ENCODE results near the gene EPB41L4B.
A peak's percentile ranks its signal among the peaks of the same experiment; 100 is the strongest.
"Not testable (repeated sequence)": the region's sequence is repeated elsewhere in the genome, so short reads cannot be mapped to it uniquely, and the experiment has no call there.

Gene EPB41L4B

DNA sequence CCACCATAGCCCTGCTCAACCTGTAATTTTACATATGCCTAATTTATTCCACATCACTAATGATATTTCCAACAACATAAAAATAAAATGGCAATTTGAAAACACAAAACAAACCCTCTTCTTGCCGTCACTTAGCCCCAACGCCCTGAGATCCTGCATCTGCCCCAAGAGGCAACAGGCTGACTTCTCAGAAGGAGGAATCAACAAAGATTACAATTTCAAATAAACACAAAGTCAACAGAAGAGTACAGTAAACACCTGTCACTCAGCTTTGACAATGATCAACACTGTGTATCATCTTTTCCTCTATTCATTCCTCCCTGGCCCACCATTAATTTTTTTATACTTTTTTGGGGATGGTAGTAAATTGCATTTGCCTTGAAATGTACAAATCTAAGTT, 19.8 kb downstream of the EPB41L4B start:
- no peak for FAIRE-seq
- no peak for DNase-seq (ENCODE audit: low spot score)

DNA sequence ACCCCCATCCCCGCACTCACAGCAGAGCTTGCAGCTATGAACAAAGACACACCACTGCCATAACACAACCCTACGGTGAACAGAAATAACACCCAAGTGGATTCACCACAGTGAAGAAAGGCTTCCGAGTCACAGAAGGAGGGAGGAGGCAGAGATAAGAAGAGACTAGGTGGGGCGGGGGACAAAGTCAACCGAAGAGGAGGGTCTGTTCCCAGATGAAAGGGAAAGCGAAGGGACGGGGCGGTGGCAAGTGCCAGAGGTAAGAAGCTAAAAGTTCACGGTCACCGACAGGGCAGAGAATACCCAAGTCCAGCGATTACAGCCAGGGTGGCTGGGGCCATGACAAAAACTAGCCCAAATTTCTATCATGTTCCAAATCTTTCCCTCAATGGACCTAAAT, 21.0 kb downstream of the EPB41L4B start:
- no peak for FAIRE-seq
- no peak for DNase-seq (ENCODE audit: low spot score)

DNA sequence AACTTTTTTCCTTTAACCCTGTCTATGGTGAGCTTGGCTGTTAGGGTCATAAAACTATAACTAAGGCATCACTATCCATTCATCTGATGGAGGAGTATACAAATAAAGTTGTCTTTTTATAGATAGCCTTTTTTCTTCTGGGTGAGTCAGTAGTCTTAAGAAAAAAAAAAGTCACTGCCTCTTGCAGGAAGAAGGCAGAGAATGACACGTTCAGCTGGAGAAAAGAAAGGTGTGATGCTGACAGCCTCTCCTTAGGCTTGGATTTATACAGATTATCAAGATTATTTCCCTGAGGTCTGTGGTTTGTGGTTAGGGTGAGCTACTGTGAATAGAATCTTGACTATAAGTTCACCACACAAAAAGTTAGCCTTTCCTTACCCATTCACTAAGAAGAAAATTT, 23.0 kb downstream of the EPB41L4B start:
- DNase-seq (ENCODE audit: low spot score): peak; percentile 77
- FAIRE-seq: no peak

DNA sequence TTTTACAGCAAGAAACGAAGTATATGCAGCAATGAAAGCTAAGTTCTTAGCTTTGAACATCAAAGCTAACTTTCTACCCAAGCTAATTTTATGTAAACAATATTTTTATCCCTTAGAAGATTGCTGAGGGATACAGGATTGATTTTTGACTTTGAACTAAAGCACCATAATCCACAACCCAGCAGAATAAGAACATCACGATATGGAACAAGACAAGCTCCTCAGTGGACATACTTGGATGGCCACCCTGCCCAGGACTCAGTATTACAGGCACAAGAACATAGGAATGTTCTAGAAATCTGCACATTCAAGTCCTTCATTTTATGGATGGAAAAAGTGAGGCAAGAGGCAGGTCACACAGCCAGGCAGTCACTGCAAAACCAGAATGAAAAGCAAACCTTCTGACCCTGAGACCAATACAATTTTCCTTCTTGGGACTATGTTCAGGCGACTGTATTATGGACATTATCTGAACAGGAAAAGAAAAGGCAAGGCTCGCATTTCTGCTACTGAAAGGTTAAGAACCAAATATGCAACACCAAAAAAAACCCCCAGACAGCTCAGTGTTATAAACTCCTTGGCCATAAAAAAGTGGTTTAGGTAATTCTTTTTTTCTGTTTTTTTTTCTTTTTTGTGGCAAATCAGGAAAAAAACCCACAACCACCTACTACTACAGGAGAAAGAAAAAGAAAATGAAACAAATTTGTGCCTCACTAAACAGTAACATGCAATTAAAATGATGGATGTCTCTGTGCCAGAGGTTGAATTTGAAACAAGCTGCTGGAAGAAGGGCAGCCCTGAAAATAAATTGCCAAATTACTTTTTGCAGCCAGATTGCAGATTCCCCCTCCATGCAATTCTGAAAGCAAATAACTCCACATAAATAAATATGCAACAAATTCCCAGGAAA, 25.4 kb downstream of the EPB41L4B start:
- DNase-seq (ENCODE audit: low spot score): no peak
- no peak for FAIRE-seq

DNA sequence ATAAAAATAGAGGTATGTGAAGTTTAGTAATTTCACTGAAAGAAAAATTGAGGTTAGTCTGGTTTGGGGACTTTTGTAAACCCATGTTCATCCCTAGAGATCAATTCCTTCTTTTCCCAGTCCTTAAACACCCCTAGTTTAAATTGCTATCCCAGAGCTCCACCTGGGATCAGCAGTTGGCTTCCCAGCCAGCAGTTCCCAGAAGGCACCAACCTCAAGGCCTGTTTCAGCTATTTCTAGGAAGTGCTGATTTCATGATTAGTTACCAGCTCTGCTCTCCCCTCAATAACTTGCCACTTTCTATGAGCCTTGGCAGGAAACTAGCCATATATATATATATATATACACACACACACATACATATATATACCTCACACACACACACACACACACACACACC, 30.5 kb downstream of the EPB41L4B start:
- FAIRE-seq (no peak), DNase-seq (ENCODE audit: low spot score) (no peak)

DNA sequence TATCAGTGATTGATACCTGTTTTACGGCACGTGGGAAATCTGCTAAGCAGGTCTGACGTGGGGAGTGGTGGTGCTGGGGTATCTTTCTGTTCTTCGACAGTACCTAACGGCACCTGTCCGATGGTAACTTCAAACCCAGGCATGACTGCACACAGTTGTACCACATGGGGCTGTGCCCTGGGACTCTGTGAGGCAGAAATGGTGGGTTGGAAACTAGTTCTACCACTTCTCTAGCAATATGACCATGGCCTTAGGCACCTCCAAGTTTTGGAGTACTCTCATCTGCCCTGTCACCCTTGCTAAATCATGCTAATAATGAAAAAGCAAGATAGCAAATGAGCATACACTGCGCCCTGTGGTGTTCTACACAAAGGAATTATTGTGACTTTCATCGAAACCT, 30.9 kb downstream of the EPB41L4B start:
- DNase-seq (ENCODE audit: low spot score) (no peak), FAIRE-seq (no peak)

DNA sequence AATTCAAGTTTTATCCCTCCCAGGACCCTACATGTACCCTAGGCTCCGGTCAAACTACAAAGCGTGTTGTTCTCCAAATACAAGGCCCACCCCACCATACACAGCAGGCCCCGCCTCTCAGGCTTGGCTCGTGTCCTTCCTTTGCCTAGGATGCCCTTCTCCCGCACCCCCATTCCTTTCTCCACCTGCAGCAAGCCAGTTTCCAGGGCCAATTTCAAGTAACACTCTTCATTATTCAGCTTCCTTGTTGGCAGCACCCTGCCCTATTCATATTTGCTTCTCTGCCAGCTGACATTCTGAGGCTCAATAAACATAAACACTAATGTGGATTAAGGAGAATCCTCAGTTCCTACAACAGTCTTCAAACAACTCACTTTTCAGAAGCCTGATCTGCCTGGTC, 31.7 kb downstream of the EPB41L4B start:
- no peak for FAIRE-seq
- no peak for DNase-seq (ENCODE audit: low spot score)

DNA sequence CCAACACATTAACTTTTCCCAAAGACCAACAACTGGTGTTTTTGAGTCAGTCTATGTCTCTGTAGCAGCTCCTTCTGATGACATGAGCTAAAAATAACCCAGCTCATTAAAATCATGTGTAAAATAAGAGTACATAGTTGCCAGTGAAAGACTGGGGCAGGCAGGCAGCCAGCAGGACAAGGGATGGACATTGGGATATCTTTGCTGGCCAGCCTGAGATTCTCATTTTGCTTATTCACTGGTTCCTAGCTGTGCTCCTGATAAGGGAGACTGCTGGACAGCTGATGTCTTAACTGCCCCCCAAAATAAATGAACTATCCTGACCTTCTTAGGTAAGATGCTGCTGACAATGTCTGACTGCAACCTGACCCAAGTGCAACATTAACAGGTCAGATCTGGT, 33.9 kb downstream of the EPB41L4B start:
- FAIRE-seq (no peak), DNase-seq (ENCODE audit: low spot score) (no peak)

DNA sequence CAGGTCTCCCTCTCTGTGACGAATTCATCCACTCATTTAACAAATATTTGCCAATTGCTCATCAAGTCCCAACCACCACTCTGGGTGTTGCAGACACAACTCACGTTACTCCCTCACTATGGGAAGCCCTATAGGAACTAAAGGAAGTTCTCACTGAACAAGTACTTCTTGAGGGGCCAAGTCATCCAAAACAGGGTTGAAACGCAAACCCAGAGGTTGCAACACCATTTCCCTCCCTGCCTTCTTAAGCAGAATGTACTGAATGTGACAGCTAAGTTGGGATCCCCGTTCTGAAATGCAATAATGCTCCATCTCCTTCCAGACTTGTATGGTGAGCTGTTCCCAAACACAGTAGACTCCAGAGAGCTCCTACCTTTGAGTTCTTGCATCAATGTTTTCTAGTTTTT, 34.3 kb downstream of the EPB41L4B start:
- DNase-seq (ENCODE audit: low spot score): no peak
- FAIRE-seq: no peak

DNA sequence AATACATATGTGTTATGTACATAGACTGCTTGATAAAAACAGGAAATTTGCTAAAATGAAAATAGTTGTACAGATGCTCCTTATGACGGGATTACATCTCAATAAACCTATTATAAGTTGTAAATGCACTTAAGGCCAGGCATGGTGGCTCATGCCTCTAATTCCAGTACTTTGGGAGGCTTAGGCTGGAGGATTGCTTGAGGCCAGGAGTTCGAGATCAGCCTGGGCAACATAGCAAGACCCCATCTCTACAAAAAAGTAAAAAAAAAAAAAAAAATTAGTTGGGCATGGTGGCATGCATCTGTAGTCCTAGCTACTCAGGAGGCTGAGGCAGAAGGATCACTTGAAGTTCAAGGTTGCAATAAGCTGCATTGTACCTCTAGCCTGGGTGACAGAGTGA, 37.2 kb downstream of the EPB41L4B start:
- FAIRE-seq; DNase-seq (ENCODE audit: low spot score): not testable (repeated sequence)

DNA sequence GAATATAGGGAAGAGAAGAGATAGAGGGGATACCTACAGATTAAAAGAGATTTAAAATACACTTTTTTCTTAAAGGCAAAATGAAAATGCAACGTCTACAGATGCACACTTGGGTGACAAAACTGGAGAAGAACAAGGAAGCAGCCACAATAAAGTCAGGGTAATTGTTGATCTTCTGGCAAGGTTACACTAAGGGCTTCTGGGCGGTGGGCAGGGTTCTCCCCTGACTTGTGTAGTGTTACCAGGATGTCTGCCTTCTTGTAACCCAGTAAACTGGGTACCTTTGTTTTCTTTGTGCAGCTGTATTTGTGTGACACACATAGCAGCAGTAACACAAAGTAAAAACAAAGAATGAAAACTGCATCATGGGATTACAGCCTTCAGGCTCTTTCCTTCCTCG, 37.8 kb downstream of the EPB41L4B start:
- DNase-seq (ENCODE audit: low spot score): no peak
- no peak for FAIRE-seq

DNA sequence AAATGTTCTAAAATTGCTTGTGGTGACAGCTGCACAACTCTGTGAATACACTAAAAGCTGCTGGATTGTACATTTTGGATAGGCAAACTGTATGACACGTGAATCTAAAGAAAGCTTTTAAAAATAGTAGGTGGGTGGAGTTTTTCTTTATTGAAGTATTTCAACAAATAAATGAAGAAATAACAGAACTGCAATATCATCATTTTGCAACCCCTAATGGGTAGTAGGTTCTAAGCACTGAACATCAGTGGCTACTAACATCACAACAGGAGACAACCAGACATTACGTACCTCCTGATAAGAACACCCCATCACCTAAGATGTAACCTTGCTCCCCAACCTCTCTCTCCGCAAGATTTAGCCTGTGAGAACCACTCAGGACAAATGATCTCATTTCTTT, 38.6 kb downstream of the EPB41L4B start:
- DNase-seq (ENCODE audit: low spot score) (no peak), FAIRE-seq (no peak)

DNA sequence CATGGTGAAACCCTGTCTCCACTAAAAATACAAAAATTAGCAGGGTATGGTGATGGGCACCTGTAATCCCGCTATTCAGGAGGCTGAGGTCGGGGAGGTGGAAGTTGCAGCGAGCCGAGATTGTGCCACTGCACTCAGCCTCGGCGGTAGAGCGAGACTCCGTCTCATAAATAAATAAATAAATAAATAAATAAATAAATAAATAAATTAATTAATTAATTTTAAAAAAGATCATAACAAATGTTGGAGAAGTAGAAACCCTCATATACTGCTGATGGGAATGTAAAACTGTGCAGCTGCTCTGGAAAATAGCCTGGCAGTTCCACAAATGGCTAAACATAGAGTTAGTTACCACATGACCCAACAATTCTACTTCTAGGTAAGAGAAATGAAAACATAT, 39.3 kb downstream of the EPB41L4B start:
- no peak for FAIRE-seq
- DNase-seq (ENCODE audit: low spot score): no peak

DNA sequence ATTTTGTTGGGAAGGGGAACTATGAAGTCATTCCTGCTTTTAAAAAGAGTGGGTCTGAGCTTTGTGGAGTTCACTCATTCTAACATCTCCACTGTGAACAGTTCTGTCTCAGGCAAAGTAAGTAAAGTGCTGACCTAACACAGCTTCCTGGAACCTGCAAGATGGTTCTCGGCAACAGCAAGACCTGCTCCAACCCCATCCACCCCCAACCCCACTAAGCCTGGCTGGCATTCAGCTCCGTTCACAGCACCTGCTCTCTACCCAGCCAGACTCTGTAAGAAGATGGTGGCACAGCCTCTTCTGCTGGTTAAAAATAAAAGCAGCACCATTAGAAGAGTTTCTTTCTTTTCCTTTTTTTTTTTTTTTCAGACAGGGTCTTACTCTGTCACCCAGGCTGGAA, 42.0 kb downstream of the EPB41L4B start:
- DNase-seq (ENCODE audit: low spot score) (no peak), FAIRE-seq (no peak)

DNA sequence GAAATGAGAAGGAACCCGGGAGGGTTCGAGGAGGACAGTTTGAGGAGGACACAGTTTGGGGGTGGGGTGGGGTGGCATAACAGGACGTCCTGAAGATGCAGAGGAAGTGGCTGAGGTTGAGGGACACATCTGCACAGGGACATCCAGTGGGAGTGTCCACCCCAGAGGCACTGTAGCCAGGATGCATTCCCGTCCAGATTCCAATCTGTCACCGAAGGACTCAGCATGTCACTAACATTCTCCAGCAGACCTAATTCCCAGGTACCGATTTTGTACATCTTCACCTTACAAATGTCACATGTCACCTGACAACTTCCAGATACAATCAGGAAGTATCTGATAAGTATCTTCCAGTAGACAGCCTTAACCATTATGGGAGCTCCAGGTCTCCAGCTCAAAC, 42.6 kb downstream of the EPB41L4B start:
- FAIRE-seq (no peak), DNase-seq (ENCODE audit: low spot score) (no peak)

DNA sequence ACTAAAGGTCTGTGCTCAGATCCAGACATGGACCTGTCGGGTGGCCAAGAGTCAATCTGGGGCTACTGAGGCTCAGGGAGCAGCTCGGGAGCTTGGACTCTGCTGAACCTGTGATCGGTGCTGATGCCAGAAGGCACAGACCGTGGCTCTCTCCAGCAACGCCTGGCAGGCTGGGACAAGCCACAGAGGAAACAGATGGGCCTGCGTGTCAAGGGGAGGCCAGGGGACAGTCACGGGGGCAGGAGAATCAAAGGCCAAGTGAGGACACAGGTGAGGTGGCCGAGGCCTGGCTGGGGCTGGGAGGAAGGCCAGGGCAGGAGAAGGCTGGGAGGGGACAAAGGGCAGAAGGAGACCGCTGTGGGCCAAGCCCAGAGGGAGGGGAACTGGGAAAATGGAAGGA, 43.4 kb downstream of the EPB41L4B start:
- DNase-seq (ENCODE audit: low spot score) (no peak), FAIRE-seq (no peak)

DNA sequence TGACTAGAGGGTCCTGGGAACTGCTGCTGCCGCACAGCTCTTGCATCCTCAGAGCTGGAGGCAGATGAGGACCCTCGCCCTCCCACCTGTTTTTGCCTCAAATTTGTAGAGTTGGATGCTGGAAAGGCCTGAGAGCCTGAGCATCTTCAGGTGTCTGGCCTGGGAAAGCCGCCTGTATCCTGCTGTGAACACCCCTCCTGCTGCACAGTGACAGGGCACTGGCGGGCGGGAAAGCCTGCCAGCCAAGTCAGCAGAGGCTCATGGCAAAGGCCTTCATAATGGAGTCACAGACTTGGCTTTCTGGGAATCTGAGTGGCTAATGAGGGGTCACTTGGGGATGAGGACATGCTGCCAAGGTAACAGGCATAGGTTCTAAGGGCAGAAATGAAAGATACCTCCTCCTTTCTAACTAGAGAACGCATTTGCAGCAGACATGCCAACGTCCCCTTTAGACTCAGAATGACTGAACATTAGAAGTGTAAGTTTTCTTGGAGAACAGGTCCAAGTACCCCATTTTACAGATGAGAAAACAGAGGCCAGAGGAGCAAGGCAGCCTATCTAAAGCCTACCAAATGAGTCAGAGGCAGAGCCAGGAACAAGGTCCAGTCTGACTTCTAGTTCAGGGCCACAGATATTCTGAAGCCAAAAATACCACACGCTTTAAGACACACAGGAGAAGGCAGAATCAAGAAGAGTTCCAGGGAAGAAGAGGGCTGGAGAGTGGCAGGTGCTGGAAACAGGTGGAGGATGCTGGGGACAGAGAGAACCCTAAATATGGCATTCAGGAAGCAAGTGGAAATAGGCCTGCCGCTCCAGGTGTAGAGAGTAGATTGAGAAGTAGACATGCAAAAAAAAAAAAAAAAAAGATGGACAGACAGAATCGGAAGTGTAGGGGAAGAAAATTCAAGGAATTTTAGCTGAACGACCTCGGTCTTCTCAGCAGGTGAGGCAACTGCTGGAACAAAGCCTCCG, 44.1 kb downstream of the EPB41L4B start:
- DNase-seq (ENCODE audit: low spot score) (no peak), FAIRE-seq (no peak)

DNA sequence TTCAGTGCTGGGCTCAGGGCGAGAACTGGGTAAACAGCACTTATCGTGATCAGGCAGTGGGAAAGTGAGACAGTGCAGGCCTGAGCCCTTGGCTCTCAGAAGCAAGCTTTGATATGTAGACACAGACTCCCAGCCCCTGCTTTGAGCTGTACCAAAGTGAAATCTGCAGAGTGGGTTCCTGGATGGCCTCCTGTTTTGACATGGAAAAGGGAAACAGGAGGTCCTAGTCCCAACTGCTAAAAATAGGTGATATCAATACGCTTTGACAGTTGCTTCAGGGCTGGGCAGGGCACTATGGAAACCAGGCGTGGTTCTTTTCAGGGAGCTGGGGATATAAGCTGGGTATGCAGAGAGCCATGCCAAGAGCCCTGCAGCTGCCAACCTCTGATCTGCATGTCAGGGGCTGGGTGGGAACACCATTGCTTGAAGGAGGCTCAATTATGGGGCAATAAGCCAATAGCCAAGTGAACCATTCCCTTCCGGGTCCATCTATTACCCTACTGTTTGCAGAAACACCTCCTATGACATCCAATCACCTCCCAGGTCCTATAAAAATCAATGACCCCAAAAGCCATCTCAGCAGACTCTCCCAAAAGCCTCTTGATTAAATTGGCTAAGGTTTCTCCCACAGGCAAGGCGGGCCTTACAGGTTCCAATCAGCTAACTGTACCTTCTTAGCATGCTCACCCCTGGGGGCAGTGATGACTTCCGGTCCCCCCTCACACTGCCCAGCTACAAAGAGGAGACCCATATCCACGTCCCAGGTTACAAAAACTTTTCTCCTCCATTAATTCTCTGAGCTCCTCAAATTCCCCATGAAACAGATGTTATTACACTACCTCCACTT, 45.8 kb downstream of the EPB41L4B start:
- FAIRE-seq: no peak
- DNase-seq (ENCODE audit: low spot score): no peak

DNA sequence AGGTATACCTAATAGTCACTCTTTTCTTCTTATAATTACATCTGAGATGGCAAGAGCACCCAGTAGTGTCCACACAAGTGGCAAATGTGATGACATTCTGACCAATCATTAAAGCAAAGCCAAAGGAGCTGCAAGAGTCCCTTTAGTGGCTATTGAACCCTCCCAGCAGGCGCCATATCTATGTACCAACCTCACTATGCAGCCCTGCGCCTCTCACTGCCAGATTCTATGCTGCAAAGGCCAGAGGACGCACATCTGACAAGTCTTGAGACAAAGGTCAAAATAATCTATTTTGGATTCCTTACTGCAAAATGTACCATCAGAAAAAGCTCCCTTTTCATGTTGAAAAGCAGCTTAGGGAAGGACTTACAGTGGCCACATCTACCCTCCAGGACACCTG, 47.0 kb downstream of the EPB41L4B start:
- DNase-seq (ENCODE audit: low spot score): no peak
- no peak for FAIRE-seq

DNA sequence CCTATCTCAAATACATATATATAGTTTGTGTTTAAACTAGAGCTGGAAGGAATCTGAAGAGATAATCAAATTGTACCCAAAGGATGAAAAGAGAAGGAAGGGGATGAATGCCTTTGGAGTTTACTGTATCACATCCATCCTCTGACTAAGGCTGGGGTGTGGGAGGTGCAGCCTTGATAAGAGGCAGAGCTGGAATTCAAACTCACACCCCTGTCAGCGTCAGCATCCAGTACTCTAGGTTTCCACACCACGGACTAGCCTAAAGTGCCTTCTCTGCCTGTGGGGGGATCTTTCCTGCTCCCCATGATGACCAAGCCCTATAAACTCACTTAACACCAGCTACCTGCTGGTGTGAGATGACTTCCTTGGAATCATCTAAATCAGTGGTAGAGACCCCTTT, 48.1 kb downstream of the EPB41L4B start:
- DNase-seq (ENCODE audit: low spot score): no peak
- no peak for FAIRE-seq

DNA sequence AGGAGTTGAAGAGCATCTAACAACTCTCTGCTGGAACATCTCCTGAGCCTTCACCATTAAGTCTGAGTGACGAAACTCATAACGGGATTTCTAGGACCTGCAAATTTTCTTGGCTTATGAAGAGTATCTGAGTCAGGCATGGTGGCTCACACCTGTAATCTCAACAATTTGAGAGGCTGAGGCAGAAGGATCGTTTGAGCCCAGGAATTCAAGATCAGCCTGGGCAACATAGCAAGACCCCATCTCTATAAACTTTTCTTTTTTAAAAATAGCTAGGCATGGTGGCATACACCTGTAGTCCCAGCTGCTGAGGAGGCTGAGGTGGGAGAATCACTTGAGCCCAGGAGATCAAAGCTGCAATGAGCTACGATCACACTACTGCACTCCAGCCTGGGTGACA, 48.8 kb downstream of the EPB41L4B start:
- FAIRE-seq (no peak), DNase-seq (ENCODE audit: low spot score) (no peak)

Measured in urothelium cell line (cell line).